Endothelial cell (in vitro differentiated cells): Measurements from ENCODE around the gene CCDC187. TPM values are rescaled to one million over a fixed set of nuclear protein-coding genes. Genes with fewer than 3 reads are reported as not detected.
A peak's percentile ranks its signal among the peaks of the same experiment; 100 is the strongest.

Experiments used
- DNase-seq: peaks from one replicate; pipeline ENCODE4 v3.0.0; 2021; ENCODE audit warnings: low spot score
- H3K27ac Mint-ChIP-seq: one replicate; pipeline ENCODE4 v1.8.0; 2021; ENCODE audit warnings: mixed read lengths, inconsistent platforms; ENCODE audit not compliant: unreplicated experiment
- H3K27me3 Mint-ChIP-seq: one replicate; pipeline ENCODE4 v1.8.0; 2021; ENCODE audit warnings: mild to moderate bottlenecking, moderate library complexity, mixed read lengths, inconsistent platforms; ENCODE audit not compliant: unreplicated experiment
- H3K36me3 Mint-ChIP-seq: one replicate; pipeline ENCODE4 v1.8.0; 2021; ENCODE audit warnings: mild to moderate bottlenecking, low read depth, mixed read lengths, inconsistent platforms; ENCODE audit not compliant: unreplicated experiment
- H3K4me1 Mint-ChIP-seq: one replicate; pipeline ENCODE4 v1.8.0; 2021; ENCODE audit warnings: mild to moderate bottlenecking, mixed read lengths, inconsistent platforms; ENCODE audit not compliant: unreplicated experiment
- H3K4me3 Mint-ChIP-seq: one replicate; pipeline ENCODE4 v1.8.0; 2021; ENCODE audit warnings: mild to moderate bottlenecking, mixed read lengths, inconsistent platforms; ENCODE audit not compliant: unreplicated experiment
- H3K9me3 Mint-ChIP-seq: one replicate; pipeline ENCODE4 v1.8.0; 2021; ENCODE audit warnings: mixed read lengths, inconsistent platforms; ENCODE audit not compliant: unreplicated experiment
- CTCF ChIP-seq: fragments of 200-600 bp; sonication (generic); IDR thresholded peaks from one replicate; pipeline ENCODE4 v1.5.0; 2021; ENCODE audit warnings: antibody characterized with exemption; ENCODE audit not compliant: unreplicated experiment
- total RNA-seq: library from RNA; stranded (reverse); fragmentation: NEBNext Ultra II Directional; extraction: Animal tissue kit (Norgen Biotek cat#: 25700); gene quantifications from one replicate; pipeline ENCODE4 v1.2.1, GENCODE V29; 2021; ENCODE audit not compliant: unreplicated experiment

CCDC187 gene
- total RNA-seq, 1 donor from 2014 or later = 0.05 TPM

GRCh38 chr9:136342181-136343120 lies 38.6 kb upstream of the CCDC187 start:
- H3K4me3 Mint-ChIP-seq = peak overlapping the region; percentile 62
- no peak for TF ChIP-seq CTCF
- H3K27me3 Mint-ChIP-seq = peaks cover 4% of the 10 kb centered on the region
- peak; percentile 87 for DNase-seq
- H3K27ac Mint-ChIP-seq = no peak overlapping the region
- H3K4me1 Mint-ChIP-seq = no peaks in the 10 kb centered on the region
- H3K9me3 Mint-ChIP-seq = no peaks in the 10 kb centered on the region
- H3K36me3 Mint-ChIP-seq = no peaks in the 10 kb centered on the region

DNA sequence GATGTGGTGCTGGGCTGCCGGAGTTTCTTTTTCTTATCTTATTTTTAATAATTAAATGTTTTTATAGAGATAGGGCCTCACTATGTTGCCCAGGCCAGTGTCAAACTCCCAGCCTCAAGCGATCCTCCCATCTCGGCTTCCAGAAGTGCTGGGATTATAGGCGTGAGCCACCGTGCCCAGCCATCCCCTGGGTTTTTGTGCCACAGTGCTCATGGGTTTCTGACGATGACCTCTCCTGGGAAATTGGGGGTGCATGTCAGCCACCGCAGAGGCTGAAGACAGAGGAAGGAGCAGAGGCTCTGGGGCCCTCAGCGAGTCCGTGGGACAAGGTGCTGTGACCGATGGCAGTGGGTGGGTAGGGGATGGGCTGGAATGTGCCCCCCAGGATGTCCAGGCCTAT lies 37.9 kb upstream of the CCDC187 start:
- no peak overlapping the region for H3K4me3 Mint-ChIP-seq
- H3K27me3 Mint-ChIP-seq = peaks cover 3% of the 10 kb centered on the region
- no peaks in the 10 kb centered on the region for H3K4me1 Mint-ChIP-seq
- no peak overlapping the region for H3K27ac Mint-ChIP-seq
- DNase-seq = no peak
- no peaks in the 10 kb centered on the region for H3K9me3 Mint-ChIP-seq
- no peaks in the 10 kb centered on the region for H3K36me3 Mint-ChIP-seq
- TF ChIP-seq CTCF = no peak

GRCh38 chr9:136341042-136341655 lies 37.3 kb upstream of the CCDC187 start:
- Mint-ChIP-seq H3K36me3 (no peaks in the 10 kb centered on the region), H3K4me3 (no peak overlapping the region), H3K9me3 (no peaks in the 10 kb centered on the region), H3K27ac (no peak overlapping the region), H3K27me3 (peaks cover 3% of the 10 kb centered on the region), H3K4me1 (no peaks in the 10 kb centered on the region)
- DNase-seq = no peak
- no peak for TF ChIP-seq CTCF

GRCh38 chr9:136340356-136341041 lies 36.6 kb upstream of the CCDC187 start:
- no peak overlapping the region for H3K4me3 Mint-ChIP-seq
- no peaks in the 10 kb centered on the region for H3K36me3 Mint-ChIP-seq
- no peak overlapping the region for H3K27ac Mint-ChIP-seq
- H3K9me3 Mint-ChIP-seq = no peaks in the 10 kb centered on the region
- H3K27me3 Mint-ChIP-seq = peaks cover 3% of the 10 kb centered on the region
- no peaks in the 10 kb centered on the region for H3K4me1 Mint-ChIP-seq
- TF ChIP-seq CTCF = no peak
- no peak for DNase-seq
